Stomach (tissue), 9 donors: Measurements from ENCODE around the gene TMEM208. TPM values are rescaled to one million over a fixed set of nuclear protein-coding genes. Genes with fewer than 3 reads are reported as not detected.

Experiments
- DNase-seq, 2 donors: peaks; one replicate each; pipeline versions ENCODE4 v3.0.0 to v3.0.0-alpha.2; 2013 to 2019
- H3K27ac ChIP-seq, 5 donors: fragments of 200-600 bp in 4 of 5; sonication (generic) in 4 of 5; one replicate each; pipeline ENCODE4 v1.5.1; 2013 to 2019; ENCODE audit warnings: mild to moderate bottlenecking in 1 of 5, moderate library complexity in 1 of 5
- H3K27me3 ChIP-seq, 3 donors: fragments of 200-600 bp; sonication (generic); one replicate each; pipeline ENCODE4 v1.5.1; 2017 to 2019; ENCODE audit warnings: mixed run types in 1 of 3
- H3K36me3 ChIP-seq, 4 donors: fragments of 200-600 bp; sonication (generic); 1 replicate in 3 of 4; 2 replicates in 1 of 4; pipeline ENCODE4 v1.5.1; 2016 to 2019
- H3K4me1 ChIP-seq, 4 donors: fragments of 200-600 bp; sonication (generic); one replicate each; pipeline ENCODE4 v1.5.1; 2016 to 2019
- H3K4me3 ChIP-seq, 4 donors: fragments of 200-600 bp; sonication (generic) in 3 of 4; one replicate each; pipeline ENCODE4 v1.5.1; 2016 to 2019; ENCODE audit warnings: mild to moderate bottlenecking in 1 of 4
- H3K9me3 ChIP-seq, 4 donors: fragments of 200-600 bp; sonication (generic); one replicate each; pipeline ENCODE4 v1.5.1; 2016 to 2019
- EP300 ChIP-seq: sonication (generic); formaldehyde crosslinking; IDR thresholded peaks from one replicate; pipeline ENCODE4 v1.6.1; 2017; ENCODE audit warnings: antibody characterized with exemption
- POLR2A ChIP-seq, 4 donors: fragments of 450-650 bp; IDR thresholded peaks; one replicate each; pipeline ENCODE4 v1.6.1; 2016; ENCODE audit warnings: antibody characterized with exemption in 4 of 4, control low read depth in 2 of 4, mild to moderate bottlenecking in 1 of 4, moderate library complexity in 1 of 4
- POLR2AphosphoS5 ChIP-seq, 3 donors: sonication (generic); formaldehyde crosslinking; IDR thresholded peaks; one replicate each; pipeline ENCODE4 v1.6.1; 2016; ENCODE audit warnings: antibody characterized with exemption in 3 of 3
- WGBS, 5 donors: extraction: QIAGEN DNeasy Blood & Tissue Kit in 3 of 5; methylation state at CpG; one replicate each; pipeline versions ENCODE4 v1.1.5 to v1.1.7; 2013 to 2018; 5-methylcytosine and 5-hydroxymethylcytosine counted together
- intact Hi-C: fragments of 100-400 bp; cut with DNase I; formaldehyde crosslinking; loops from one replicate; pipeline ENCODE4 v1.15.1; 2023; ENCODE audit warnings: low total_unique reads
- polyA plus RNA-seq, 3 donors: library from polyadenylated mRNA; stranded (reverse); fragments of 200-250 nt; gene quantifications; one replicate each; pipeline ENCODE4 v1.2.3, GENCODE V29; 2013
- total RNA-seq, 5 donors: library from RNA; depleted of rRNA; stranded (reverse); fragments of >200 nt; gene quantifications; one replicate each; pipeline versions ENCODE4 v1.1.0 to v1.2.3, GENCODE V29; 2014 to 2016
- TF ChIP-seq, protein P1 (sequence below), 7 experiments: fragments of 450-650 bp in 4 of 7; fragments of 200-600 bp in 3 of 7; sonication (generic) in 3 of 7; IDR thresholded peaks; one replicate each; pipeline ENCODE4 v1.5.1; 2016 to 2019; ENCODE audit warnings: antibody characterized with exemption in 7 of 7, control low read depth in 2 of 7, mild to moderate bottlenecking in 1 of 7
- donor health status: healthy with polysubstance abuse.
- donor health status: Bipolar disorder and iron deficiency.
- donor health status: healthy.

The TMEM208 gene
- total and polyA plus RNA-seq, 8 donors, result 8.7 to 141 (median 51.0) TPM

GRCh38 chr16:67185651-67186134 lies 41.2 kb upstream of the TMEM208 start:
- H3K4me1 ChIP-seq, result peaks cover 22 to 54% (median 37%) of the 10 kb centered on the region in 4 donors
- no peaks in the 10 kb centered on the region for H3K9me3 ChIP-seq
- peak overlapping the region; percentile 54 to 78 (median 59) for H3K4me3 ChIP-seq
- H3K27me3 ChIP-seq, result peaks cover 0 to 4% (median 0%) of the 10 kb centered on the region in 3 donors
- TF ChIP-seq EP300, result no peak
- TF ChIP-seq, protein P1, sequence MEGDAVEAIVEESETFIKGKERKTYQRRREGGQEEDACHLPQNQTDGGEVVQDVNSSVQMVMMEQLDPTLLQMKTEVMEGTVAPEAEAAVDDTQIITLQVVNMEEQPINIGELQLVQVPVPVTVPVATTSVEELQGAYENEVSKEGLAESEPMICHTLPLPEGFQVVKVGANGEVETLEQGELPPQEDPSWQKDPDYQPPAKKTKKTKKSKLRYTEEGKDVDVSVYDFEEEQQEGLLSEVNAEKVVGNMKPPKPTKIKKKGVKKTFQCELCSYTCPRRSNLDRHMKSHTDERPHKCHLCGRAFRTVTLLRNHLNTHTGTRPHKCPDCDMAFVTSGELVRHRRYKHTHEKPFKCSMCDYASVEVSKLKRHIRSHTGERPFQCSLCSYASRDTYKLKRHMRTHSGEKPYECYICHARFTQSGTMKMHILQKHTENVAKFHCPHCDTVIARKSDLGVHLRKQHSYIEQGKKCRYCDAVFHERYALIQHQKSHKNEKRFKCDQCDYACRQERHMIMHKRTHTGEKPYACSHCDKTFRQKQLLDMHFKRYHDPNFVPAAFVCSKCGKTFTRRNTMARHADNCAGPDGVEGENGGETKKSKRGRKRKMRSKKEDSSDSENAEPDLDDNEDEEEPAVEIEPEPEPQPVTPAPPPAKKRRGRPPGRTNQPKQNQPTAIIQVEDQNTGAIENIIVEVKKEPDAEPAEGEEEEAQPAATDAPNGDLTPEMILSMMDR (IDR thresholded peaks at IDR 0.05), result peak in 1 of 7 experiments; percentile 11
- WGBS, 5 donors, result 9 to 12% (median 10%) methylated on average over 12 of the region's 12 CpGs
- H3K36me3 ChIP-seq, result no peaks in the 10 kb centered on the region
- H3K27ac ChIP-seq, result no peak overlapping the region
- no peak for DNase-seq
- intact Hi-C loops, result no loop called here

DNA sequence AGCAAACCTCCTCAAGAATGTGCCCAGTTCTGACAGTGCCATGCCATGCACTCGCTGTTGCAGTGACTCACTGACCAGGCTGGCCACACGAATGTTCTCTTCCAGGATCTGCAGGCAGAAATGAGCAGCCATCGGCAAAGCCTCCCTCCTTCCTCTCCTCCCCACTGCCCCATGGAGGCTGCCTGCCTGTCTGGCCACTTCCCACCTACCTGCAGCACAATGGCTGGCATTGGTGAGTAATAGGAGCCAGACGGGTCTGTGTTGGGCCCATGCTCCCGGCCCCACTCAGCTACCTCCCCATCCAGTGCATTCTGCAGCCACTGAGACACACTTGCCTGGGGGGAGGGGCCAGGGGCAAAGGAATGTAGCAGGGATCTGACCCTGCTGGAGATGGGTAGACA lies 40.4 kb upstream of the TMEM208 start:
- intact Hi-C loops, result no loop called here
- WGBS, 5 donors, result 38 to 64% (median 51%) methylated on average over 4 to 5 of the region's 5 CpGs
- H3K27ac ChIP-seq, result no peak overlapping the region
- H3K36me3 ChIP-seq, result no peaks in the 10 kb centered on the region
- H3K4me1 ChIP-seq, result peaks cover 28 to 52% (median 36%) of the 10 kb centered on the region in 4 donors
- no peaks in the 10 kb centered on the region for H3K9me3 ChIP-seq
- no peak for DNase-seq
- H3K27me3 ChIP-seq, result peaks cover 0 to 4% (median 0%) of the 10 kb centered on the region in 3 donors
- no peak overlapping the region for H3K4me3 ChIP-seq
- TF ChIP-seq POLR2A (IDR thresholded peaks at IDR 0.05), result no peak
- TF ChIP-seq EP300, result no peak
- no peak for TF ChIP-seq POLR2AphosphoS5 (IDR thresholded peaks at IDR 0.05)
- TF ChIP-seq, protein P1 (IDR thresholded peaks at IDR 0.05), result no peak

DNA sequence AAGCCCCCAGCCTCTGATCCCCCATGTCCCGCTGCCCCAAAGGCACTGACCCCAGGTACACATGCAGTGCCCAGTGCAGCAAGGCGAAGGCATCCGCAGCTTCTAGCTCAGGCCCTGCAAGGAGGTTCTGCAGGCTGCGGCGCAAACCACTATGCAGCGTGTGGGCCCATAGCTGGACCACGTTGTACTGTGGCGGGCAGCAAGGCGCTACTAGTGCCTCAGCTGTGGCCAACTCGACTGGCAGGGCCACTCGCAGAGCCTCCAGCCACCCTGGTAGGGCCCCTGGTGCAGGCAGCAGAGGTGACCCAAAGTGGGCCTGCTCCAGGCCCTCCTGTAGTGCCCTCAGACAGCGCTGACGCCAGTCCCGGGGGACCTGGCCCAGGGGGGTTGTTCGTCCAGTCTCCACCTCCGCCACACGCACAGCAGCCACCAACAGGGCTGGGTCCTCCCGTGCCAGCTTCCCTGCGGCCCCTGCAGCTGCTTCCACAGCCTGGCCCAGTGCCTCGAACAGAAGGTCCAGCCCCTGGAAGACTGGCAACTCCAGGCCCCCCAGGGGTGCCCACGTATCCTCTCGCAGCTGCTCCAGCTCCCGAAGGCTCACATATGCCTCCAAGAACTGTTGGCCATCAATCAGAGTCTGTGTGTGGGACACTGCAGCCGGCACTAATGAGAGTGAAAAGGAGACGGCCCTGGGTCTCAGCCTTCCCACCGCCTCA lies 39.6 kb upstream of the TMEM208 start:
- no peaks in the 10 kb centered on the region for H3K36me3 ChIP-seq
- no peak overlapping the region for H3K4me3 ChIP-seq
- H3K9me3 ChIP-seq, result no peaks in the 10 kb centered on the region
- no peak for DNase-seq
- no peak for TF ChIP-seq POLR2AphosphoS5 (IDR thresholded peaks at IDR 0.05)
- no peak for TF ChIP-seq POLR2A (IDR thresholded peaks at IDR 0.05)
- TF ChIP-seq, protein P1 (IDR thresholded peaks at IDR 0.05), result no peak
- TF ChIP-seq EP300, result no peak
- H3K27ac ChIP-seq, result no peak overlapping the region
- H3K4me1 ChIP-seq, result peaks cover 31 to 47% (median 37%) of the 10 kb centered on the region in 4 donors
- peaks cover 0 to 4% (median 0%) of the 10 kb centered on the region in 3 donors for H3K27me3 ChIP-seq
- WGBS, 5 donors, result 79 to 93% (median 88%) methylated on average over 8 to 26 of the region's 26 CpGs
- intact Hi-C loops, result no loop called here

DNA sequence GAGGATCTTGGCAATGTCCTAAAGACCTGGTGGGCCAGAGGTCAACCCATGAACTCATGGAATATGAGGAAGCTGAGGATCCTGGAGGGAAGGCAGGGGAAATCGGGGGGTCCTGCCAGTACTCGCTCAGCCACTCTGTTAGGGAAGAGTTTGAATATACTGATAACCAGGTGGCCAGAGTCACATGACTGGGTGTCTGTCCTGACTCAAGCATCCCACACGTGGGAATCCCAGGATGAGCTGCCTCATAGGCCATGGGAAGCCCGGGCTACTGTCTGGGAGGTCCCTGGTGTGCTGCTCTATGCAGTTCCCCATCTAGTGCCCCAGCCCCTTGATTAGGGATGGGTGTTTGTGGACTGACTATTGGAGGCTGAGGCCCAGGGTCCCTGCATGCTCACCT lies 38.6 kb upstream of the TMEM208 start:
- TF ChIP-seq POLR2AphosphoS5 (IDR thresholded peaks at IDR 0.05) (no peak), POLR2A (IDR thresholded peaks at IDR 0.05) (no peak), EP300 (no peak)
- TF ChIP-seq, protein P1 (IDR thresholded peaks at IDR 0.05), result no peak
- Histone ChIP-seq H3K4me1 (peaks cover 36 to 46% (median 37%) of the 10 kb centered on the region in 4 donors), H3K27ac (no peak overlapping the region), H3K36me3 (peaks cover 0 to 3% (median 1%) of the 10 kb centered on the region in 4 donors), H3K27me3 (peaks cover 0 to 4% (median 0%) of the 10 kb centered on the region in 3 donors), H3K9me3 (no peaks in the 10 kb centered on the region), H3K4me3 (no peak overlapping the region)
- no peak for DNase-seq
- 72 to 90% (median 82%) methylated on average over 3 to 4 of the region's 4 CpGs for WGBS, 5 donors
- intact Hi-C loops, result no loop called here
